Measurements from ENCODE around the gene CDK5. TPM values are rescaled to one million over a fixed set of nuclear protein-coding genes. Genes with fewer than 3 reads are reported as not detected.

Gene CDK5
- total RNA-seq: 10 to 100 TPM; 13.1 to 18.5 TPM

GRCh38 chr7:151057506-151057988 is at the start of gene CDK5:
TSS of gene CDK5 (minus strand) at chr7:151057897. CDS start at chr7:151057848, 49 bp downstream.
- Histone ChIP-seq H3K9me3 (no peaks in the 10 kb centered on the region), H3K36me3 (no peaks in the 10 kb centered on the region), H3K4me1 (replicated peaks) (peaks cover 29% of the 10 kb centered on the region), H3K27me3 (replicated peaks; ENCODE audit: insufficient read depth) (no peaks in the 10 kb centered on the region), H3K27ac (peak within 1 kb of the TSS; percentile 93 to 97), H3K4me3 (peak within 1 kb of the TSS; percentile 57 to 59)
- WGBS: under 1% methylated on average over 30 of the region's 30 CpGs
- DNase-seq (ENCODE audit: low spot score): no peak
- no peak for TF ChIP-seq POLR2AphosphoS5 (IDR thresholded peaks at IDR 0.05)
- intact Hi-C loops (cut with DNase I): no loop called here

- no peak for TF ChIP-seq POLR2A (IDR thresholded peaks at IDR 0.05)
- TF ChIP-seq, protein P1, sequence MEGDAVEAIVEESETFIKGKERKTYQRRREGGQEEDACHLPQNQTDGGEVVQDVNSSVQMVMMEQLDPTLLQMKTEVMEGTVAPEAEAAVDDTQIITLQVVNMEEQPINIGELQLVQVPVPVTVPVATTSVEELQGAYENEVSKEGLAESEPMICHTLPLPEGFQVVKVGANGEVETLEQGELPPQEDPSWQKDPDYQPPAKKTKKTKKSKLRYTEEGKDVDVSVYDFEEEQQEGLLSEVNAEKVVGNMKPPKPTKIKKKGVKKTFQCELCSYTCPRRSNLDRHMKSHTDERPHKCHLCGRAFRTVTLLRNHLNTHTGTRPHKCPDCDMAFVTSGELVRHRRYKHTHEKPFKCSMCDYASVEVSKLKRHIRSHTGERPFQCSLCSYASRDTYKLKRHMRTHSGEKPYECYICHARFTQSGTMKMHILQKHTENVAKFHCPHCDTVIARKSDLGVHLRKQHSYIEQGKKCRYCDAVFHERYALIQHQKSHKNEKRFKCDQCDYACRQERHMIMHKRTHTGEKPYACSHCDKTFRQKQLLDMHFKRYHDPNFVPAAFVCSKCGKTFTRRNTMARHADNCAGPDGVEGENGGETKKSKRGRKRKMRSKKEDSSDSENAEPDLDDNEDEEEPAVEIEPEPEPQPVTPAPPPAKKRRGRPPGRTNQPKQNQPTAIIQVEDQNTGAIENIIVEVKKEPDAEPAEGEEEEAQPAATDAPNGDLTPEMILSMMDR (IDR thresholded peaks at IDR 0.05): no peak
- TF ChIP-seq POLR2AphosphoS5 (IDR thresholded peaks at IDR 0.05): no peak
- H3K27ac ChIP-seq: no peak overlapping the region
- H3K4me1 ChIP-seq (replicated peaks): no peaks in the 10 kb centered on the region
- no peaks in the 10 kb centered on the region for H3K9me3 ChIP-seq
- no peak overlapping the region for H3K4me3 ChIP-seq
- DNase-seq (ENCODE audit: low spot score): no peak
- H3K36me3 ChIP-seq: no peaks in the 10 kb centered on the region
- intact Hi-C loops (cut with DNase I): no loop called here
- WGBS: 69% methylated on average over 23 of the region's 23 CpGs
- no peaks in the 10 kb centered on the region for H3K27me3 ChIP-seq (replicated peaks; ENCODE audit: insufficient read depth)
Measured at GRCh38 chr7:151104411-151105235, 46.9 kb upstream of the CDK5 start.

DNA sequence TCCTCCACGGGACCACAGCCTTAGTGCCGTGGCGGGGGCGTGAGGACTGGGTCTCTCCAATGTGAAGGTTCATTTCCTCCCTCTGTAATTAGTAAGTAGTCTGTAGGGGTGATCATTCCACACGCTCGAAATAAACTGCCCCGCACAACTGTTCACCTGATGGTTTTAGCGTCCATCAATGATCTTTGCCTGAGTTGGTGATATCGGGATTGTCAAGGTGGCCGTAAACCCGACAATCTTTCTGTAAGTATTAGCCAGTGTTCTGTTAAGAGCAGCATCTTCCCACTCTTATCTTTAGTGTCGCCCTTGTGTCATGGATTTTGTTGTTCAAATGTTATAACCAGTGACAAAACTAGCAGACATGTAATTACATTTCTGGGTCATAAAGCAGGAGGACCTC is 46.3 kb upstream of the CDK5 start:
- no peaks in the 10 kb centered on the region for H3K9me3 ChIP-seq
- WGBS: 80% methylated on average over 12 of the region's 12 CpGs
- intact Hi-C loops (cut with DNase I): no loop called here

GRCh38 chr7:151102991-151103390 is 45.3 kb upstream of the CDK5 start:
- Histone ChIP-seq H3K27me3 (replicated peaks; ENCODE audit: insufficient read depth) (no peaks in the 10 kb centered on the region), H3K4me1 (replicated peaks) (no peaks in the 10 kb centered on the region), H3K36me3 (no peaks in the 10 kb centered on the region), H3K9me3 (no peaks in the 10 kb centered on the region), H3K27ac (no peak overlapping the region), H3K4me3 (no peak overlapping the region)
- no peak for DNase-seq (ENCODE audit: low spot score)
- 77% methylated on average over 3 of the region's 3 CpGs for WGBS
- TF ChIP-seq POLR2AphosphoS5 (IDR thresholded peaks at IDR 0.05): no peak
- TF ChIP-seq, protein P1 (IDR thresholded peaks at IDR 0.05): no peak
- TF ChIP-seq POLR2A (IDR thresholded peaks at IDR 0.05): no peak
- intact Hi-C loops (cut with DNase I): no loop called here

More for the DNA sequence above, 46.3 kb upstream of the CDK5 start:
- Histone ChIP-seq H3K27ac (no peak overlapping the region), H3K4me3 (no peak overlapping the region), H3K36me3 (no peaks in the 10 kb centered on the region), H3K4me1 (replicated peaks) (no peaks in the 10 kb centered on the region), H3K27me3 (replicated peaks; ENCODE audit: insufficient read depth) (no peaks in the 10 kb centered on the region)
- no peak for TF ChIP-seq POLR2AphosphoS5 (IDR thresholded peaks at IDR 0.05)
- TF ChIP-seq POLR2A (IDR thresholded peaks at IDR 0.05): no peak
- TF ChIP-seq, protein P1 (IDR thresholded peaks at IDR 0.05): no peak
- DNase-seq (ENCODE audit: low spot score): no peak

DNA sequence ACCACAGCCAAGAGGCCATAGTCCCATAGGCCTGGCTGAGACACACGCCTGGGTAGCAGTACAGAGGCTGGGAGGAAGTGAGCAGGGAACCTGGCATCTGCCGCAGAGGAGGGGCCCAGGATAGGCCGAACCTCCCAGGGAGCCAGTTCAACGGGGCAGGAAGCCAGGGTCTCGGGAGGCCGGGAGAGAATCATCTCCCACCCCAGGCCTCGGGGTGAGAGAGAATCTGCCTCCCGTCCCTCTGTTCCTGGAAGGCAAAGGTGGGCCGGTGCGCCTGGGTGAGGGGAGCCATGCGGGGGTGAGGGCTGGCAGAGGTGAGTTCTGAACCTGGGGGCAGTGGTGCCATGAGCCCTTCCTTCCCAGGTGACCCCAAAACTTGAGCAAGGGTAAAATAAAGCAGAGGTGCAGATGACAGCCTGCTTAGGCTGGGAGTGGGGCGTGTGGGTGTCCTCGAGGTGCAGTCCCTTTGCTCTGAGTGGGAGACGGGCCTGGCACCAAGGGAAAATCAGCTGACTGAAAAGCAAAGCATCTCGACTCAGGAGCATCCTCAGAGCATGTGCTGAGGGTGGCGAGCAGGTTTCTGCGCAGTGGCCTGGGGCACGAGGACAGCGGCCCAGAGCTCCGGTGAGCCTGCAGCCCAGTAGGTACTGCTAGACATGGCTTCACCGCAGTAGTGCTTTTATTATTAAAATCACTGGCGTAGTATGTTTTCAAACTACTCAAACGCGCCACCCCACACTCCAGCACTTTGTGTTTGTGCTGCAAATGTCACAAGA is 44.1 kb upstream of the CDK5 start:
- Histone ChIP-seq H3K9me3 (no peaks in the 10 kb centered on the region), H3K36me3 (no peaks in the 10 kb centered on the region), H3K27me3 (replicated peaks; ENCODE audit: insufficient read depth) (no peaks in the 10 kb centered on the region), H3K4me3 (no peak overlapping the region), H3K4me1 (replicated peaks) (no peaks in the 10 kb centered on the region), H3K27ac (no peak overlapping the region)
- TF ChIP-seq, protein P1 (IDR thresholded peaks at IDR 0.05): no peak
- TF ChIP-seq POLR2A (IDR thresholded peaks at IDR 0.05) (no peak), POLR2AphosphoS5 (IDR thresholded peaks at IDR 0.05) (no peak)
- WGBS: 84% methylated on average over 24 of the region's 24 CpGs
- intact Hi-C loops (cut with DNase I): no loop called here
- DNase-seq (ENCODE audit: low spot score): no peak

All from prostate gland (tissue), 2 donors.